GM12878 (cell line): ENCODE data around the gene N4BP2. TPM values are rescaled to one million over a fixed set of nuclear protein-coding genes. Genes with fewer than 3 reads are reported as not detected.
A peak's percentile ranks its signal among the peaks of the same experiment; 100 is the strongest.

Experiments
- BCL3 ChIP-seq: IDR thresholded peaks from 2 replicates; pipeline ENCODE4 v1.6.1; 2011; ENCODE audit warnings: borderline replicate concordance, low read depth, mild to moderate bottlenecking, moderate library complexity, low read length; ENCODE audit not compliant: insufficient read depth, poor library complexity, severe bottlenecking
- CHD1 ChIP-seq: IDR thresholded peaks from 2 replicates; pipeline ENCODE4 v1.6.1; 2012; ENCODE audit warnings: low read depth, low read length, improper control_type of control experiment
- CUX1 ChIP-seq: IDR thresholded peaks from 2 replicates; pipeline ENCODE4 v1.6.1; 2012; ENCODE audit warnings: improper control_type of control experiment, low read depth, low read length; ENCODE audit not compliant: insufficient replicate concordance
- EED ChIP-seq: sonication (generic); IDR thresholded peaks from 2 replicates; pipeline ENCODE4 v1.6.1; 2016; ENCODE audit warnings: antibody characterized with exemption, low read depth
- EZH2 ChIP-seq: IDR thresholded peaks from 2 replicates; pipeline ENCODE4 v1.6.1; 2012; ENCODE audit warnings: low read depth, mild to moderate bottlenecking, control low read depth, inconsistent platforms, low read length, borderline replicate concordance; ENCODE audit not compliant: control insufficient read depth
- FOXM1 ChIP-seq: IDR thresholded peaks from 2 replicates; pipeline ENCODE4 v1.6.1; 2012; ENCODE audit warnings: low read depth, mild to moderate bottlenecking, inconsistent platforms, low read length, moderate library complexity
- HDGF ChIP-seq: fragments of 450-650 bp; IDR thresholded peaks from 2 replicates; pipeline ENCODE4 v1.6.1; 2016; ENCODE audit warnings: antibody characterized with exemption
- LARP7 ChIP-seq: fragments of 450-650 bp; IDR thresholded peaks from 2 replicates; pipeline ENCODE4 v1.6.1; 2017; ENCODE audit warnings: mild to moderate bottlenecking
- MLLT1 ChIP-seq: fragments of 450-650 bp; IDR thresholded peaks from 2 replicates; pipeline ENCODE4 v1.6.1; 2016; ENCODE audit warnings: mild to moderate bottlenecking
- MTA2 ChIP-seq: fragments of 450-650 bp; IDR thresholded peaks from 2 replicates; pipeline ENCODE4 v1.6.1; 2016; ENCODE audit warnings: low read depth, mild to moderate bottlenecking, moderate library complexity
- NR2F1 ChIP-seq: fragments of 450-650 bp; conservative IDR thresholded peaks from 2 replicates; pipeline ENCODE4 v1.6.1; 2017; ENCODE audit warnings: mild to moderate bottlenecking
- PAX5 ChIP-seq: IDR thresholded peaks from 2 replicates; pipeline ENCODE4 v1.6.1; 2011; ENCODE audit warnings: low read depth, low read length, borderline replicate concordance
- PML ChIP-seq: IDR thresholded peaks from 2 replicates; pipeline ENCODE4 v1.6.1; 2012; ENCODE audit warnings: low read length, inconsistent platforms
- RAD21 ChIP-seq: IDR thresholded peaks from 2 replicates; pipeline ENCODE4 v1.6.1; 2011; ENCODE audit warnings: mild to moderate bottlenecking, low read depth, low read length, moderate library complexity; ENCODE audit not compliant: insufficient read depth
- RELB ChIP-seq: fragments of 450-650 bp; IDR thresholded peaks from 2 replicates; pipeline ENCODE4 v1.6.1; 2017; ENCODE audit warnings: low read depth, mild to moderate bottlenecking, moderate library complexity
- SMARCA5 ChIP-seq: fragments of 450-650 bp; IDR thresholded peaks from 2 replicates; pipeline ENCODE4 v1.6.1; 2017; ENCODE audit warnings: mild to moderate bottlenecking
- SRF ChIP-seq, 2 experiments: IDR thresholded peaks; 2 replicates each; pipeline ENCODE4 v1.6.1; 2011; ENCODE audit warnings: low read depth in 2 of 2, low read length in 2 of 2, mild to moderate bottlenecking in 1 of 2, moderate library complexity in 1 of 2
- WRNIP1 ChIP-seq: IDR thresholded peaks from 2 replicates; pipeline ENCODE4 v1.6.1; 2011; ENCODE audit warnings: low read depth, low read length, improper control_type of control experiment, borderline replicate concordance
- ZBED1 ChIP-seq: IDR thresholded peaks from 2 replicates; pipeline ENCODE4 v1.6.1; 2016; ENCODE audit warnings: borderline replicate concordance
- ZNF274 ChIP-seq: IDR thresholded peaks from one replicate; pipeline ENCODE4 v1.8.0; 2011; ENCODE audit not compliant: insufficient read length, insufficient read depth
- polyA plus RNA-seq, 11 experiments: library from polyadenylated mRNA; depleted of rRNA in 4 of 11; unstranded in 6 of 11; stranded (reverse) in 5 of 11; fragments of >200 nt; fragmentation: Nextera tagmentation in 4 of 11; fragmentation: Illumina TruSeq in 1 of 11; extraction: Ambion mirVana in 4 of 11; extraction: Trizol in 1 of 11; gene quantifications; 1 replicate in 1 of 11; 2 replicates in 10 of 11; pipeline versions ENCODE4 v1.2.1 to v1.2.3, GENCODE V29; 2011 to 2016; ENCODE audit warnings: inconsistent platforms in 2 of 11, missing spikeins in 2 of 11, low read depth in 1 of 11
- total RNA-seq, 4 experiments: library from RNA; depleted of rRNA in 3 of 4; stranded (reverse); fragments of >200 nt in 3 of 4; fragmentation: Illumina TruSeq in 1 of 4; extraction: Trizol in 1 of 4; gene quantifications; 2 replicates each; pipeline versions ENCODE4 v1.2.1 to v1.2.3, GENCODE V29; 2013 to 2021

Gene N4BP2
- total and polyA plus RNA-seq, 10 of the 15 experiments (the other 5 are each of a cell fraction or from before 2014, with no cell fraction given) = 2.3 to 18.7 (median 10.0) TPM

- TF ChIP-seq SRF (IDR thresholded peaks at IDR 0.05; ENCODE audit: low read depth in 2 of 2, low read length in 2 of 2) = 0 out of 4 replicates have a peak, but pooled peaks of 1 of the 2 experiments have one; percentile 17
- TF ChIP-seq LARP7 = 0 out of 2 replicates have a peak, but pooled peaks have one; percentile 16
- no peak for TF ChIP-seq CHD1
- TF ChIP-seq EED = 0 out of 2 replicates have a peak, but pooled peaks have one; percentile 22
- peak; percentile 79 for TF ChIP-seq FOXM1
- TF ChIP-seq CUX1 = peak; percentile 24
- peak; percentile 68 for TF ChIP-seq PML
- no peak for TF ChIP-seq EZH2
- TF ChIP-seq SMARCA5 = peak; percentile 26; the same call in 1 of the 2 replicates
- peak; percentile 80 for TF ChIP-seq BCL3
- TF ChIP-seq ZNF274 = no peak
- TF ChIP-seq HDGF = peak; percentile 66; the same call in 1 of the 2 replicates
- TF ChIP-seq MTA2 = peak; percentile 46
- TF ChIP-seq NR2F1 = no peak
- TF ChIP-seq RAD21 = 0 out of 2 replicates have a peak, but pooled peaks have one; percentile 1
- TF ChIP-seq ZBED1 = no peak
- 0 out of 2 replicates have a peak, but pooled peaks have one; percentile 20 for TF ChIP-seq PAX5
- peak; percentile 19; the same call in 1 of the 2 replicates for TF ChIP-seq MLLT1
- peak; percentile 13; the same call in 1 of the 2 replicates for TF ChIP-seq RELB
- TF ChIP-seq WRNIP1 = no peak
Measured at GRCh38 chr4:40183615-40184411, 127.2 kb downstream of the N4BP2 start (continued).
